ENCODE measurements around the gene SF3A1.
"Not testable (repeated sequence)": the region's sequence is repeated elsewhere in the genome, so short reads cannot be mapped to it uniquely, and the experiment has no call there.

SF3A1 gene

GRCh38 chr22:30356449-30357235 lies at the start of gene SF3A1, which contains the start of gene CCDC157:
TSS of gene SF3A1 (minus strand) at chr22:30356894. CDS start at chr22:30356792, 102 bp downstream.
TSS of gene CCDC157 (plus strand) at chr22:30357007. CDS start at chr22:30366001, 8,994 bp downstream.
- DNase-seq = peak; percentile 91

- no peak for DNase-seq
Measured at GRCh38 chr22:30406400-30406799, 49.7 kb upstream of the SF3A1 start.

- DNase-seq = no peak
Measured at GRCh38 chr22:30405731-30406130, 49.0 kb upstream of the SF3A1 start.

- no peak for DNase-seq
Measured at GRCh38 chr22:30404307-30404706, 47.6 kb upstream of the SF3A1 start.

GRCh38 chr22:30402766-30403104 lies 46.0 kb upstream of the SF3A1 start:
- not testable (repeated sequence) for DNase-seq

- no peak for DNase-seq
Measured at GRCh38 chr22:30402028-30402765, 45.5 kb upstream of the SF3A1 start.

- DNase-seq = not testable (repeated sequence)
Measured at GRCh38 chr22:30401024-30401423, 44.3 kb upstream of the SF3A1 start.

GRCh38 chr22:30400159-30400558 lies 43.5 kb upstream of the SF3A1 start:
- no peak for DNase-seq

GRCh38 chr22:30399718-30400117 lies 43.0 kb upstream of the SF3A1 start:
- no peak for DNase-seq

- DNase-seq = no peak
Measured at GRCh38 chr22:30398685-30399680, 42.3 kb upstream of the SF3A1 start.

GRCh38 chr22:30397656-30398635 lies 41.3 kb upstream of the SF3A1 start:
- DNase-seq = no peak

- peak; percentile 62 for DNase-seq
Measured at GRCh38 chr22:30396871-30397655, 40.4 kb upstream of the SF3A1 start, which contains the start of gene SEC14L2. TSS of gene SEC14L2 (plus strand) at chr22:30397018. CDS start at chr22:30397117, 99 bp downstream.

GRCh38 chr22:30393885-30394284 lies 37.2 kb upstream of the SF3A1 start:
- DNase-seq = no peak

- DNase-seq = no peak
Measured at GRCh38 chr22:30393322-30393680, 36.6 kb upstream of the SF3A1 start.

GRCh38 chr22:30392661-30393321 lies 36.1 kb upstream of the SF3A1 start:
- peak; percentile 21 for DNase-seq

- DNase-seq = peak; percentile 69
Measured at GRCh38 chr22:30390974-30391691, 34.4 kb upstream of the SF3A1 start.

- DNase-seq = peak; percentile 76
Measured at GRCh38 chr22:30386960-30387827, 30.5 kb upstream of the SF3A1 start, which contains the start of gene RNF215. TSS of gene RNF215 (minus strand) at chr22:30387411. CDS start at chr22:30387313, 98 bp downstream.

GRCh38 chr22:30386608-30386959 lies 29.9 kb upstream of the SF3A1 start:
- no peak for DNase-seq
